Neutrophil (primary cell): ENCODE measurements around the gene LDLRAD1.
"Not testable (repeated sequence)": the region's sequence is repeated elsewhere in the genome, so short reads cannot be mapped to it uniquely, and the experiment has no call there.

ENCODE experiments used
- H3K27ac ChIP-seq: fragments of 200-600 bp; sonication (generic); 2 replicates; pipeline ENCODE4 v1.5.1; 2016; ENCODE audit warnings: mild to moderate bottlenecking, moderate library complexity
- H3K27me3 ChIP-seq: fragments of 200-600 bp; sonication (generic); 2 replicates; pipeline ENCODE4 v1.6.0; 2016; ENCODE audit warnings: mild to moderate bottlenecking
- H3K36me3 ChIP-seq: fragments of 200-600 bp; sonication (generic); 2 replicates; pipeline ENCODE4 v1.5.1; 2017
- H3K4me1 ChIP-seq, 2 experiments: fragments of 200-600 bp in 1 of 2; sonication (generic) in 1 of 2; 1 replicate in 1 of 2; 2 replicates in 1 of 2; pipeline versions ENCODE4 v1.5.1 to v1.6.1; 2013 to 2016; ENCODE audit warnings: low read depth in 1 of 2, low read length in 1 of 2, mild to moderate bottlenecking in 1 of 2, moderate library complexity in 1 of 2; ENCODE audit not compliant: control insufficient read depth in 1 of 2, insufficient read depth in 1 of 2
- H3K4me3 ChIP-seq, 2 experiments: fragments of 200-600 bp in 1 of 2; sonication (generic) in 1 of 2; 1 replicate in 1 of 2; 2 replicates in 1 of 2; pipeline ENCODE4 v1.5.1; 2013 to 2016; ENCODE audit warnings: low read depth in 1 of 2, low read length in 1 of 2, mild to moderate bottlenecking in 1 of 2, moderate library complexity in 1 of 2
- H3K9me3 ChIP-seq: fragments of 200-600 bp; sonication (generic); 2 replicates; pipeline ENCODE4 v1.5.1; 2016
- TF ChIP-seq, protein P1 (sequence below): fragments of 200-600 bp; sonication (generic); IDR thresholded peaks from 2 replicates; pipeline ENCODE4 v1.5.1; 2016; ENCODE audit warnings: antibody characterized with exemption

The LDLRAD1 gene

DNA sequence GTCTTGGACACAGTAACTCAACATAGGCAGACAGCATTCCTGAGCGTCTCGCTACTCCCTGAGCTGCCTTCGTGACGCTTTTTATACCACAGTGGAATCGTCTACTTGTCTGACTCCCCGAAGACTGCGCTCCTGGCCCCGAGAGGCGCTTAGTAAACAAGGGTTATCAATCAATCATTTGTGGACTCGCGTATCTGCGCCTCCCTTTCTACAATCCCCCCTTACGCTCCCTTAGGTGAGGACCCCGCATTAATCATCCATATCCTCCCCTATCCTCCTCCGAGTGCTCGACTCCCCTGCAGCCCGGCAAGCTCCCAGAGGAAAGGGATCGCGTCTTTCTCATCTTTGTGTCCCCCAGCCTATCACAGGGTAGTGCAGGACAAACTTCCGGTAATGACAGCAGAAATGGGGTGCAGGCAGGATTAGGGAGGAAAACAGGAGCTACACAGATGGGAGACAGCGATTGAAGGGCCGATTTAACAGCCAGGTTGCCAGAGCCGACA is 34.5 kb upstream of the LDLRAD1 start:
- Histone ChIP-seq H3K27me3 (no peaks in the 10 kb centered on the region), H3K4me3 (peak overlapping the region; percentile 94 to 95), H3K9me3 (no peaks in the 10 kb centered on the region), H3K4me1 (peaks cover 32 to 47% of the 10 kb centered on the region in 2 experiments), H3K36me3 (peaks cover 1% of the 10 kb centered on the region), H3K27ac (peak overlapping the region; percentile 97)
- TF ChIP-seq, protein P1, sequence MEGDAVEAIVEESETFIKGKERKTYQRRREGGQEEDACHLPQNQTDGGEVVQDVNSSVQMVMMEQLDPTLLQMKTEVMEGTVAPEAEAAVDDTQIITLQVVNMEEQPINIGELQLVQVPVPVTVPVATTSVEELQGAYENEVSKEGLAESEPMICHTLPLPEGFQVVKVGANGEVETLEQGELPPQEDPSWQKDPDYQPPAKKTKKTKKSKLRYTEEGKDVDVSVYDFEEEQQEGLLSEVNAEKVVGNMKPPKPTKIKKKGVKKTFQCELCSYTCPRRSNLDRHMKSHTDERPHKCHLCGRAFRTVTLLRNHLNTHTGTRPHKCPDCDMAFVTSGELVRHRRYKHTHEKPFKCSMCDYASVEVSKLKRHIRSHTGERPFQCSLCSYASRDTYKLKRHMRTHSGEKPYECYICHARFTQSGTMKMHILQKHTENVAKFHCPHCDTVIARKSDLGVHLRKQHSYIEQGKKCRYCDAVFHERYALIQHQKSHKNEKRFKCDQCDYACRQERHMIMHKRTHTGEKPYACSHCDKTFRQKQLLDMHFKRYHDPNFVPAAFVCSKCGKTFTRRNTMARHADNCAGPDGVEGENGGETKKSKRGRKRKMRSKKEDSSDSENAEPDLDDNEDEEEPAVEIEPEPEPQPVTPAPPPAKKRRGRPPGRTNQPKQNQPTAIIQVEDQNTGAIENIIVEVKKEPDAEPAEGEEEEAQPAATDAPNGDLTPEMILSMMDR = no peak

DNA sequence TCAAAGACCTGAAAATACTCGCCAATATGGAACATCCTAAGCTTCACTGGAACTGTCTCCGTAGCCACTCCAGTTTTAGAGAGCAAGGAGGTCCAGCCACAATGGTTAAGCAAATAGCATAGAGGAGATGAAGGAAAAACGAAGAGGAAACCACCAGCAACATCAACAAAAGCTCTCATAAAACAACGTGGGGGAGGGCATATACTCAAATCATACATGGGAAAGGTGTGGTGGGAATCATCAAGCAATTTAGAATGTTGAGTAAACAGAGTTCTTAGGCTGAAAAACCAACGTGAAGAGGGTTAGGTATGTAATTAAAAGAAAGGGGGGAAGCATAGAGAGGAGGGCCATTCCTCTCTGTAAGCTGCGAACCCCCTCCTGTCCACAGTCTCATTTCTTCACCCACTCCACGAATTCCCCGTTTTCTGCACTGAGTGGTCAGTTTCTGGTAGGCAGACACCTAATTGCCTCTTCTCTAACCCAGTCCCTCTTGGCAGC is 34.0 kb upstream of the LDLRAD1 start:
- no peaks in the 10 kb centered on the region for H3K36me3 ChIP-seq
- H3K9me3 ChIP-seq = no peaks in the 10 kb centered on the region
- peak overlapping the region; percentile 97 for H3K27ac ChIP-seq
- H3K4me1 ChIP-seq = peaks cover 32 to 52% of the 10 kb centered on the region in 2 experiments
- no peaks in the 10 kb centered on the region for H3K27me3 ChIP-seq
- peak overlapping the region; percentile 94 to 95 for H3K4me3 ChIP-seq
- TF ChIP-seq, protein P1 = no peak

DNA sequence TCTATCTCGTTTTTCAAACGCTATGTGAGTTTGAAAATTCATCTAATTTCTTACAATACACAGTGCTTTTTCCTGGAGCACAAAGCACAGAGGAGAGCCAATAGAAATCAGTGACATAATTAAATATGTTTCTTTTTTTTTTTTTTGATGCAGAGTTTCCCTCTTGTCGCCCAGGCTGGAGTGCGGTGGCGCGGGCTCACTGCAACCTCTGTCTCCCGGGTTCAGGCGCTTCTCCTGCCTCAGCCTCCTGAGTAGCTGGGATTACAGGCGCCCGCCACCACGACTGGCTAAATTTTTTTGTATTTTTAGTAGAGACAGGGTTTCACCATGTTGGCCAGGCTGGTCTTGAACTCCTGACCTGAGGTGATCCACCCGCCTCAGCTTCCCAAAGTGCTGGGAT is 32.4 kb upstream of the LDLRAD1 start:
- not testable (repeated sequence) for H3K4me3 ChIP-seq, H3K27ac ChIP-seq, H3K27me3 ChIP-seq, H3K9me3 ChIP-seq
- Histone ChIP-seq H3K36me3 (peaks cover 11% of the 10 kb centered on the region), H3K4me1 (peaks cover 31 to 52% of the 10 kb centered on the region in 2 experiments)

DNA sequence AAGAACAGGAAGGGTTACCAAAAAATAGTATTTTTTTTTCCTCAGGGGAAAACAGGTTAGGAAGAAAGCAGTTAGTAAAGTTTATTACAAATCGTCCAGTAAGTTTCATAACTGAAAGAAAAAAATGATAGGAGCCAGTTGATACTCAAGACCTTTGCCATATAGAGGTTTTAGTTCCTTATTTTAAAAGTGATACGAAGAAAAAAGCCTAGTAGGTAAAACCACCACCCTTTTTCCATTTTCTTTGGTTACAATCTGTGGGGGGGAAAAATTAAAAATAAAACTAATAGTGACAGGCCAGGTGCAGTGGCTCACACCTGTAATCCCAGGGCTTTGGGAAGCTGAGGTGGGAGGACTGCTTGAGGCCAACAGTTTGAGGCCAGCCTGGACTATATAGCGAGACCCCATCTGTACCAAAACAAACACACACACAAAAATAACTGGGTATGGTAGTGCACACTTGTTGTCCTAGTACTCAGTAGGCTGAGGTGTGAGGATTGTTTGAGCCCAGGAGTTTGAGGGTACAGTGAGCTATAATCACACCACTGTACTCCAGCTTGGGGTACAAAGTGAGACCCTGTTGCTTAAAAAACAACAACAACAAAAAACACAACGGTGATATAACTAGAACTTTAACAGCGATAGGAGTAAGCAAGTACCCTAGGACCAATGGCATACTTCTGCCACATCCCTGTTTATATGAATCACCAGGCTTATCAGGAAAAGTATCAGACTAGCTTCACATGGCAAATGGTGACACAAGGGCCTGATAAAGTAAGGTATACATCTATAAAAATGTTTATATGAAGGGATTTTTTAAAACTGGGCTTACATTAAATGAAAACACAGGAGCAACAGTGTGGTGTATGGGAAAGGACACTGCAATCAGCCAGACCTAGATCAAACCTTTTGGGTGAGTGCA is 29.7 kb upstream of the LDLRAD1 start:
- Histone ChIP-seq H3K27me3 (no peaks in the 10 kb centered on the region), H3K4me3 (no peak overlapping the region), H3K36me3 (peaks cover 35% of the 10 kb centered on the region), H3K27ac (peak overlapping the region; percentile 47), H3K4me1 (peaks cover 16 to 40% of the 10 kb centered on the region in 2 experiments), H3K9me3 (no peaks in the 10 kb centered on the region)
- TF ChIP-seq, protein P1 = no peak

DNA sequence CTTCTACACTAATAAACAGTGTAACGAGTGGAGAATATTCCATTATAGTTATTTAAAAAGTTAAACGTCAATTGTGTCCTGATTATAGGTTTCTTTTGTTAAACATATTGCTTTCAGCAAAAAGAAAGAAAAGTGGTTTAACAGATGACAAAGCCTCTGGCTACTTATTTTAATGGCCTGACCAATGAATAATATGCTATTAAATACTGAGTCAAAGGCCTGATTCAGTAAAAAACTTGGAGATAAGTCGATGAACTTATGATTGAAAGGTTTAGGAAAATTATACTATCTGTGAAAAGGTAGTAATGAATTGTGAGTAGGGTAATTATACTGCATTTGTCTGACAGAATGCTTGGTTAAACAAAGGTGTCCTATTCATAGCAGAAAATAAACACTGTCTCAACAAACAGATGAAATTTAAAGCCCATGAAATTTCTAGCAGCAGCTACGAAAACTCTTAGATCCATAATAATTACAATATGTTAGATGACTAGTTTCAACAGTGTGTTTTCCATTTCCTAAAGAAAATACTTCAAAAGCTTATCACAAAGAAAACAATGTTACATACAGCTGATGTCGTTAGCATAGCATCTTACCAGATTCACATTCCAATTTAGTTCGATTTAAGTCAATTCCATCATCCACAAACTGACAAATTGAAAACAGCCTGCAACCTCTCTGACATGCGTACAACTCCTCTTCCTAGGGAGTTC is 28.8 kb upstream of the LDLRAD1 start:
- peaks cover 11 to 34% of the 10 kb centered on the region in 2 experiments for H3K4me1 ChIP-seq
- H3K4me3 ChIP-seq = no peak overlapping the region
- H3K9me3 ChIP-seq = no peaks in the 10 kb centered on the region
- no peaks in the 10 kb centered on the region for H3K27me3 ChIP-seq
- peak overlapping the region; percentile 47 for H3K27ac ChIP-seq
- TF ChIP-seq, protein P1 = no peak
- H3K36me3 ChIP-seq = peaks cover 43% of the 10 kb centered on the region
